ENCODE results near the gene LRRC51. TPM values are rescaled to one million over a fixed set of nuclear protein-coding genes. Genes with fewer than 3 reads are reported as not detected.

Gene LRRC51
- total RNA-seq, 3 donors from 2014 or later (not counting 1 experiment from before 2014, with no cell fraction given), result 2.0 to 3.1 (median 2.5) TPM

DNA sequence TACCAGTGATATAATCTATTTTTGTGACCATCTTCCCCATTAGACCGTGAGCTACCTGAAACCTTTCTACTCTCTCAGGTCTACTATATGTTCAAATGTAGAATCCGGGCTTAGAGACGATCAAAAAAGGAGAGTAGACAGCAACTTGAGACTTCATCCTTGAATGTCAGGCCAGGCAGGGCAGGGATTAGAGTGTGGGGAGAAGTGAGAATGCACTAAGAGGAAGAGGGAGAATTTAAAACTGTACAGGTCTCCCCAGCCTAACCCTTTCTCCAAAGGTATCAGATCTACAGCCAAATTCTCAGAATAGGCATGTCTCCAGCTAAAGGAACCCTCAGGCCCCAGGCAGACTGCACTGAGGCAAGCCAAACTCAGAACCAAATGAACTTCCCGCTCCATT lies 21.5 kb downstream of the LRRC51 start:
- H3K36me3 ChIP-seq (ENCODE audit: control insufficient read depth, insufficient read depth, low read length), result peaks cover 21% of the 10 kb centered on the region
- DNase-seq (no peak), ATAC-seq (no peak)
- H3K4me3 Mint-ChIP-seq, result peak overlapping the region; percentile 94
- H3K4me3 ChIP-seq (ENCODE audit: low read length), result peak overlapping the region; percentile 84
- WGBS (ENCODE audit: insufficient coverage), result 44% methylated on average over 4 of the region's 4 CpGs
- H3K27me3 Mint-ChIP-seq (ENCODE audit: low read depth in 2 of 2), result no peaks in the 10 kb centered on the region
- H3K27me3 ChIP-seq (ENCODE audit: control insufficient read depth, insufficient read depth, low read length), result no peaks in the 10 kb centered on the region
- H3K9me3 Mint-ChIP-seq, result no peaks in the 10 kb centered on the region
- no peak for TF ChIP-seq CTCF (IDR thresholded peaks at IDR 0.05)
- H3K27ac ChIP-seq (ENCODE audit: low read length), result peak overlapping the region; percentile 90
- no peaks in the 10 kb centered on the region for H3K9me3 ChIP-seq (ENCODE audit: control insufficient read depth, insufficient read depth, low read length)
- H3K27ac Mint-ChIP-seq, result peak overlapping the region; percentile 89 to 91
- H3K4me1 Mint-ChIP-seq, result peaks cover 43 to 51% of the 10 kb centered on the region in 2 donors
- intact Hi-C loops (cut with micrococcal nuclease), result no loop called here
- H3K36me3 Mint-ChIP-seq, result no peaks in the 10 kb centered on the region
- H3K4me1 ChIP-seq (ENCODE audit: control insufficient read depth, insufficient read depth, low read length), result peaks cover 31% of the 10 kb centered on the region

- ATAC-seq, result peak in 1 of 3 donors; percentile 0
- Mint-ChIP-seq H3K9me3 (no peaks in the 10 kb centered on the region), H3K4me3 (peak overlapping the region; percentile 94), H3K27ac (peak overlapping the region; percentile 89 to 91), H3K27me3 (ENCODE audit: low read depth in 2 of 2) (no peaks in the 10 kb centered on the region), H3K36me3 (no peaks in the 10 kb centered on the region), H3K4me1 (peaks cover 43 to 51% of the 10 kb centered on the region in 2 donors)
- no peak for TF ChIP-seq CTCF (IDR thresholded peaks at IDR 0.05)
- 3% methylated on average over 9 of the region's 9 CpGs for WGBS (ENCODE audit: insufficient coverage)
- Histone ChIP-seq H3K27me3 (ENCODE audit: control insufficient read depth, insufficient read depth, low read length) (no peaks in the 10 kb centered on the region), H3K4me3 (ENCODE audit: low read length) (peak overlapping the region; percentile 84), H3K36me3 (ENCODE audit: control insufficient read depth, insufficient read depth, low read length) (peaks cover 17% of the 10 kb centered on the region), H3K9me3 (ENCODE audit: control insufficient read depth, insufficient read depth, low read length) (no peaks in the 10 kb centered on the region), H3K27ac (ENCODE audit: low read length) (peak overlapping the region; percentile 90), H3K4me1 (ENCODE audit: control insufficient read depth, insufficient read depth, low read length) (peaks cover 31% of the 10 kb centered on the region)
- intact Hi-C loops (cut with micrococcal nuclease), result no loop called here
- DNase-seq, result no peak
Observed at GRCh38 chr11:72102631-72102945, 21.9 kb downstream of the LRRC51 start.

- 5% methylated on average over 63 of the region's 64 CpGs for WGBS (ENCODE audit: insufficient coverage)
- H3K27ac ChIP-seq (ENCODE audit: low read length), result peak within 1 kb of the TSS; percentile 90
- H3K27me3 Mint-ChIP-seq (ENCODE audit: low read depth in 2 of 2), result no peaks in the 10 kb centered on the region
- no peaks in the 10 kb centered on the region for H3K36me3 Mint-ChIP-seq
- H3K9me3 ChIP-seq (ENCODE audit: control insufficient read depth, insufficient read depth, low read length), result no peaks in the 10 kb centered on the region
- peak within 1 kb of the TSS; percentile 84 for H3K4me3 ChIP-seq (ENCODE audit: low read length)
- peaks cover 43 to 45% of the 10 kb centered on the region in 2 donors for H3K4me1 Mint-ChIP-seq
- intact Hi-C loops (cut with micrococcal nuclease), result loop anchor here (1.0 kb wide), 2 partner anchors 9 to 23 kb away; partner anchors contain the start of genes ANAPC15, LRRC51 and NUMA1
- TF ChIP-seq CTCF (IDR thresholded peaks at IDR 0.05), result peak; percentile 45
- H3K4me3 Mint-ChIP-seq, result peak within 1 kb of the TSS; percentile 94
- peak within 1 kb of the TSS; percentile 89 to 91 for H3K27ac Mint-ChIP-seq
- no peaks in the 10 kb centered on the region for H3K9me3 Mint-ChIP-seq
- H3K27me3 ChIP-seq (ENCODE audit: control insufficient read depth, insufficient read depth, low read length), result no peaks in the 10 kb centered on the region
- H3K36me3 ChIP-seq (ENCODE audit: control insufficient read depth, insufficient read depth, low read length), result peaks cover 12% of the 10 kb centered on the region
- H3K4me1 ChIP-seq (ENCODE audit: control insufficient read depth, insufficient read depth, low read length), result peaks cover 31% of the 10 kb centered on the region
- DNase-seq (peak; percentile 97 to 99), ATAC-seq (peak; percentile 95 to 98 (median 98))
Observed at GRCh38 chr11:72102946-72103753, 22.5 kb downstream of the LRRC51 start, which contains the start of gene LAMTOR1. Gene LAMTOR1 (minus strand): TSS chr11:72103297. CDS start chr11:72103224, 73 bp downstream.
